DND-41 (cell line): ENCODE results near the gene NUDT12.

ENCODE experiments used
- CTCF ChIP-seq: IDR thresholded peaks from 2 replicates; pipeline ENCODE4 v1.5.1; 2012; ENCODE audit warnings: borderline replicate concordance, low read length, moderate library complexity, mild to moderate bottlenecking; ENCODE audit not compliant: poor library complexity, severe bottlenecking; ENCODE audit errors: extremely low read depth
- EZH2 ChIP-seq: IDR thresholded peaks from 3 replicates; pipeline ENCODE4 v1.6.1; 2012; ENCODE audit warnings: borderline replicate concordance, low read depth, mild to moderate bottlenecking, moderate library complexity, low read length, inconsistent platforms; ENCODE audit not compliant: severe bottlenecking

DNA sequence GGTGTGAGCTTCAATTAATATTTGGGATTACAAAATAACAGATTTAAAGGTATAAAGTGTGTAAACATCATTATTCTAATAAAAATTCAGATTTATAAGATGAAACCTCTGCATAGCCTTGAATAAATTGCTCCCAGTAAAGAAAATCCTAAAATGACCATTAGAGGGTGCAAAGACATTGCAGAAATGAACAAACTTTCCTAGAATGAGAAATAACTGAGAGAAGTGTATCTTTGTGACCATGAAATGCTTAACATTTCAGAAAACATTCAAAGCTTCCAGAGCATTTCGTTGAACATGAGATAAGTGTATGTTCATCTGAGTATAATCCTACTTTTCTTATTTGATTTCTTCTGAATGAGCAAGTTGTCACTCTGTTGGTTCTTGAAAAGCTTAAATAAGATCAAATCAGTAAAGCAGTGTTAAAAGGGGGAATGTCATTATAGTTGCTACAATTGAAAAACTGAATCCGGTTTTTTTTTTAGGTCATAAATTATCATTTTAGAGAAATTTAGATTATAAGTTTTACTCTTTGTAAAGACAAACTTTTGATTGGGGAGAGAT, 24.7 kb upstream of the NUDT12 start:
- peak; percentile 48 for TF ChIP-seq CTCF
- no peak for TF ChIP-seq EZH2
